NCI-H345 treated with DMSO at 0.1 percent for 48 hours (cell line): ENCODE data around the gene RBMY1B.
"Not testable (repeated sequence)": the region's sequence is repeated elsewhere in the genome, so short reads cannot be mapped to it uniquely, and the experiment has no call there.

Experiments
- DNase-seq: peaks from one replicate; lab custom pipeline; 2025; ENCODE audit not compliant: unreplicated experiment; lab: John Stamatoyannopoulos, UW

Gene RBMY1B

GRCh38 chrY:21511038-21511437, at the start of gene RBMY1B:
Gene RBMY1B (plus strand): TSS chrY:21511338. CDS start chrY:21513351, 2,013 bp downstream.
- DNase-seq = not testable (repeated sequence)

GRCh38 chrY:21462915-21463314, 48.2 kb upstream of the RBMY1B start:
- DNase-seq = not testable (repeated sequence)

DNA sequence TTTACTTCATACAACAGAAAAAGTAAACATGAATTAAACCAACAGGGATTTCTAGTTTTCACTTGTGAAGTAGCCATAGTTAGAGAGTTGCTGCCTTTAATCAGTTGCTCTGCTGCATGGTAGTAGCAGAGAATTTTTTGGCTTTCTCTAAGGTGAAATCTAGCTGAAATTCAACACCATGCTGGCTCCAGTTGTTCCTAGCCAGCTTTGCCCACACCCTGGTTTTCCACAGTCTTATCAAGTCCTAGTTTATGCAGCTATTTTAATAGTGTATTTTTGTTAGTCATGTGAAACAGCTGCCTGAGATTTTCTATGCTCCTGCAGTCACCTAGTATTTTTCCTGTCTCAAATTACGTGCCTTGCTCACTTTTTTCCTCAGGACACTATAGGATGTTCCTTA, 28.2 kb upstream of the RBMY1B start:
- DNase-seq = no peak

DNA sequence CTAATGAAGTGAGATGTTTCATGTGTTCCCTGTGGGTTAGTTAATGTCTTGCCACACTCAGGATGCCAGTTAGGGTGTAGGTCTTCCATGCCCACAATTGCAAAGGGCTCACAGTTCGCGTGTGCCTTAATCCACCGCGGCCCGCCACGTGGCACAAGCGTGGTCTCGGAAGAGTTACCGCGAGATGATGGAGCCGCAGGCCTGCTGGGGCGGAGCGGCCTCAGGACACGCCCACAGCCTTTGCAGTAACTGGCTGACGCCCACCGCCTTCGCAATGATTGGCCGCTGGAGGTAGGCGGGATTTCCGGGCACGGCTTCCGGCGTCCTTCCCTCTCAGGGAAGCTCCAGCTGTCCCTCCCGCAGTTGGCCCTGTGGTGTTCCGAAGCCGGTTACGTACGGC, 23.4 kb downstream of the RBMY1B start, which contains the start of gene RBMY1A1:
TSS of gene RBMY1A1 (plus strand) at position 301 of the 400 bp plus-strand sequence. CDS start 2,013 bp downstream, outside the sequence.
- DNase-seq = not testable (repeated sequence)

- not testable (repeated sequence) for DNase-seq
Measured at GRCh38 chrY:21559316-21559984, 48.3 kb downstream of the RBMY1B start.
